HG03432 (cell line): ENCODE results near the gene USP6NL.
"Not testable (repeated sequence)": the region's sequence is repeated elsewhere in the genome, so short reads cannot be mapped to it uniquely, and the experiment has no call there.

Source experiments
- ATAC-seq: cut with Tn5 transposase; IDR thresholded peaks from one replicate; pipeline ENCODE4 v1.9.1; 2021; ENCODE audit warnings: mild to moderate bottlenecking, moderate library complexity; ENCODE audit not compliant: unreplicated experiment

USP6NL gene

DNA sequence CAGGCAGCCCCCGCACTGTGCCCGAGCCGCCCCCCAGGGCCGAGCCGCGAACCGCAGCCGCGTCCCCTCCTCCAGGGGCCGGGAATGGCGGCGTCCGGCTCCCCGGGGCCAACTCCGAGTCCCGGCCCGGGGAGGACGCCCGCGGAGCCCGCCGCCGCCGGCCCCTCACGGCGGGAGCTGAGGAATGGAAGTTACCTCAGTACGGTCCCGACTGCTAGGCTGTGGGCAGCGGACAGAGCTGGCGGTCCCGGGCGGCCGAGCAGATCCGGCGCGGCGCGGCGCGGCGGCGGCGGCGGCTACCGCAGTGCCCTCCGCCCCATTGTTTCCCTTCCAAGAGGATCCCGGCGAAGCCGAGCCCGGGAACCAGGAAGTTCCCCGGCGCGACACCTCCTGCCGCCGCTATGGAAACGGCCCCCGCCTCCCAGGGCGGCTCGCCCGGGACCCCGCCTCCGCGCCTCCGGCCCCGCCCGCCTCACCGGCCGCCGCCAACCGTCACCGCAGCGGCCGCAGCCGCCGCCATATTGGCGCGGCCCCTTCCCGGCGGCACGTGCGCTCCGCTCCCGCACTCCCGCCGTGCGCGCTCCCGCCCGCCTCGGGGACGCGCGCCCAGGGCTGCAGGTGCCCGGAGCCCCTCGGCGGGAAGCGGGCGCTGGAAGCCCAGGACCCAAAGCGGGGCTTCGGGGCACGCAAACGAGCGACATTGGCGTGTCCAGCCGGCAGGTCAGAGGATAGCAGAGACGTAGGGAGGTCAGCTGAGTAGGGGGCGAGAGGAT is at the start of gene USP6NL:
TSS of gene USP6NL (minus strand) at position 403 of the 773 bp plus-strand sequence. CDS start 14,016 bp downstream, outside the sequence.
- peak; percentile 63 for ATAC-seq

DNA sequence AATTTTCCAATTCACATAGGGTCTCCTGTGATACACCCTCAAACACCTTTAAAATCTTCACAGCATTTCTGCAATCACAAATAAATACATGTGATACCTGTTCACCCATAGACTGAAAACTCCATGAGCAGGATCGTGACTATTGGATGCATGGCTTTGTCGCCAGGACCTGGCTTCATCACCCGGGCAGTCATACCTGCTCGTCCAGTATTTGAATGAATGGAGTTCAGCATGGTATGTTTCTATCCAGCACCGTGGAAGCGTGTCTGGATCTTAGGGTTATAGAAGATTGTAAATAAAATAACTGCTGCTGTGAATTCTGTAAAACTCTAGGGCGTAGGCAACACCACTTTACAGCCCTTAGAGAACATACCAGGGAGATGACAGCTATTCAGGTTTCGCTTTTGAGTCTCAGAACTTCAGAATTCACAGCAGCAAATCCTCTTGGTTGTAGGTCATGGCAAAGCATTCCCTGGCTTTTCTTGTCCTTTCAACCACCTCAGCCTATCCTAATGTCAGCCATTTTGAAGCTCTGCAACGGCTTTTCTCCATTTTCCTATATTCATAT is 47.4 kb upstream of the USP6NL start:
- ATAC-seq = no peak

DNA sequence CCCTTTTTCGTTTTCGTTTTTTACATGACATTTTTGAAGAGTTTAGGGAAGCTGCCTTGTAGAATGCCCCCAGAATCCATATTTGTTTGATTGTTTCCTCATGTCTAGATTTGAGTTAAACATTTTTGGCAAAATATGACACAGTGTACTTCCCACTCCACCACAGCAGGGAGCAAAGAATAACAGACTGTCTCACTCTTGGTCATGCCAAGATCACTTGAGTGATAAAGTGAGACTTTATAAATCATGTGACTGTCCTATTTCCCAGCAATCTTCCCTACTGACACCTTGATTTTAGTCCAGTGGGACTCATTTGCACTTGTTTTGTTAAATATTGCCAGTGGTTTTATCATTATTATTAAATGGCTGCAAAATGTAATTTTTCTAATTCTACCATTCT is 44.4 kb upstream of the USP6NL start:
- ATAC-seq = no peak

DNA sequence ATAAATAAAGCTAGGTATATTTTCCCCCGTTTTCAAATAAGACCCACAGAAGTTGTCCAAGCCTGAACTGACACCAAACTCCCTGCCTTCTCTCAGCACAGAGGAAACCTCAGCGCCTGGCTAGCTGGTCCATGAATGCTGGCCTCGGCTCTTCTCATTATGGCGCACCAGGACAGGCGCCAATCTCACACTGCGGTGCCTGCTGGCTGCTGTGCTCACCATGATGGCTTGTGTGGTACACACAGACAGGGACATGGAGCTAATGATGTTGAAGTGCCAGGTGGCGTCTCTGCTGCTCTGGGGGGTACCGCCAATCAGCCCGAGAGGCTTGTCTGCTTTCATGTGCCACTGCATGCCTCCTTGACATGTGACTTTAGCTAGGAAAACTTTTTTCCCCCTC is 43.2 kb upstream of the USP6NL start:
- no peak for ATAC-seq

DNA sequence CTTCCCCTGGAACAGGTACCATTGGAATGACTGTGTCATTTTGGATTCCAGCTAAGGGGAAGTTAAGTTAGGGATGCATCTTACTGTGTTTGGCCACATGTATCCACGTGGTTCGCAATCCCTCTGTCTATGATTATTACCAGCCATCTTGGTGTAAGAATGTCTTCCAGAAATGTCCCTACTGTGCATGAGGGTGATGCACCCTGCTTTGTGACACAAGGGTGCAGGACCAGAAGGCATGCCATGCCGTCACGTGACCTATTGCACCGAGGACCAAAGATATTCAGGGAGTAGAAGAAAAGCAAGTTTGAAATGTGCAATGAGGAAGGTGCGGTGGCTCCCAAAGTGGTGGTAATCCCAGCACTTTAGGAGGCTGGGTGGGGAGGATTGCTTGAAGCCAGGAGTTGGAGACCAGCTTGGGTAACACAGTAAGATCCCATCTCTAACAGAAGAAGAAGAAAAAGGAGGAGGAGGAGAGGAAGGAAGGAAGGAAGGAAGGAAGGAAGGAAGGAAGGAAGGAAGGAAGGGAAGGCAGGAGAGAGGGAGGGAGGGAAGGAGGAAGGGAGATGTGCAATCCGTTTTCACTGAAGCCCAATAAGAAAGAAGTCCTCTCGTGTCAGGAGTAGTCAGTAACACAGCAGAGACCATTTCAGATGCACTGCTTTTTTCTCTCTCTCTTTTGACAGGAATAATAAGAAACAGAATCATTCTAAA is 42.5 kb upstream of the USP6NL start:
- ATAC-seq = no peak

DNA sequence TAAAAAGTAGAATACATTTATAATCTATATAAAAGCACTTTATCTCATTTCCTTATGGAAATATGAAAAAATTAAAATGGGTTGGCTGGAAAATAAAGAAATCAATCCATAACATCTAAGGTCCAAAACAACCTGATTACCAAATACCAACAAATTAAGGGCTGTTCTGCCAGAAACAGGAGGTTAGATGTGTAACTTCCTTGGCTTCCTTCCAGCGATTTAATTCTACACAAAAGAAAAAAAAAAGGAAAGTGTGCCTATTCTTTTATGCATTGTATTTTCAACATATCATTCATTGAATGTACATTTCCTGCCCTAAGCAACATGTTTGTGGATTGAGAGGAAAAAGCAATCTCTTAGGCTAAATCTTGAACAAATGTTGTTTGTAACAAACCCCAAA is 36.2 kb upstream of the USP6NL start:
- ATAC-seq = no peak

DNA sequence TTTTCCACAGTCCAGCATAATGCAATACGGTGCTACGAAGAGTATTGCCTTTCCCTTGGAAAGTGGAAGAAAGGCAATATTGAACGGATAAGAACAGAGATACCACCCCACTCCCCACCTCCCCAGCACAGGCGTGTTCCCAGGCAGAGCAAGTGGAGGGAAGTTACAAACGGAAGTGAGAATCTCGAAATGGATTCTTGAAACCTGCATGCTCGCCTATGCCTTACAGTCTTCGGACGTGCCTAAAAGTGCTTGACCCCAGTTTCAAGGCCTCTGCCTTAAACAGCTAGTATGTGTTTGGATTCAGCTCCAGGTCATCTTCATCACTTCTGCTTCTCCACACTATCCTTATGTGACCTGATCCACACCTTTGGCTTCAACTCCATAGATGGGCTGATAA is 35.0 kb upstream of the USP6NL start:
- ATAC-seq = no peak

DNA sequence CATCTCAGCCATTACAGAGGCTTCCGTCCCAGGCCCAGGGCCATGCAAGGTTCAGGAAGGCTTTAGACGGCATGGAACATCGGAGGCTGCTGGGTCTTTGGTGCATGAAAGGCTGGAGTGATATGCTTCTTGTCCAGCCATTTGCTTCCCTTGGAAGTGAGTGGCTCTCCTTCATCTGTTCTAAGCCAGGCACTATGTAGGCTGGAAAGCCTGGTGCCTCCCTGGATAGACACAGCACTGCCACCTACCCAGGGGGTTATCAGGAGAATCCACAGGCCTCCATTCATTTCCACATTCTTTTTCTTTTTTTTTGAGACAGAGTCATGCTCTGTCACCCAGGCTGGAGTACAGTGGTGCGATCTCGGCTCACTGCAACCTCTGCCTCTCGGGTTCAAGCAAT is 31.6 kb upstream of the USP6NL start:
- no peak for ATAC-seq

DNA sequence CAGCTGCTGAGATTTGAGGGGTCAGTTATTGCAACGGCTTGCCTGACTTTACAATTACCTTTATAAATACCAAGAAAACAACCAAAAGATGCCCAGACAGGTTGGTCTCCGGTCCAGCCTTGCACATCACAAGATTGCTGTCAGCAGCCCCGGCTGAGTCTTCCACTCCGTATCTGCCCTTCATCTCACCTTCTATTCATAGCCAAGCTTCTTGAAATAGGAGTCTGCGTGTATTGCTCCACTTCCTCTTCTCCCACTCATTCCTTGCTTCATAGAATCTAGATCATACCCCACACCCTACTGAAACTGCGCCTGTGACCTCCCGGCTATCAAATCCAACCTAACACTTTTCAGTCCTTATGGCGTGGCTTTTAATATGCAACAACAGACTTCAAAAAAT is 31.1 kb upstream of the USP6NL start:
- ATAC-seq = peak; percentile 49

DNA sequence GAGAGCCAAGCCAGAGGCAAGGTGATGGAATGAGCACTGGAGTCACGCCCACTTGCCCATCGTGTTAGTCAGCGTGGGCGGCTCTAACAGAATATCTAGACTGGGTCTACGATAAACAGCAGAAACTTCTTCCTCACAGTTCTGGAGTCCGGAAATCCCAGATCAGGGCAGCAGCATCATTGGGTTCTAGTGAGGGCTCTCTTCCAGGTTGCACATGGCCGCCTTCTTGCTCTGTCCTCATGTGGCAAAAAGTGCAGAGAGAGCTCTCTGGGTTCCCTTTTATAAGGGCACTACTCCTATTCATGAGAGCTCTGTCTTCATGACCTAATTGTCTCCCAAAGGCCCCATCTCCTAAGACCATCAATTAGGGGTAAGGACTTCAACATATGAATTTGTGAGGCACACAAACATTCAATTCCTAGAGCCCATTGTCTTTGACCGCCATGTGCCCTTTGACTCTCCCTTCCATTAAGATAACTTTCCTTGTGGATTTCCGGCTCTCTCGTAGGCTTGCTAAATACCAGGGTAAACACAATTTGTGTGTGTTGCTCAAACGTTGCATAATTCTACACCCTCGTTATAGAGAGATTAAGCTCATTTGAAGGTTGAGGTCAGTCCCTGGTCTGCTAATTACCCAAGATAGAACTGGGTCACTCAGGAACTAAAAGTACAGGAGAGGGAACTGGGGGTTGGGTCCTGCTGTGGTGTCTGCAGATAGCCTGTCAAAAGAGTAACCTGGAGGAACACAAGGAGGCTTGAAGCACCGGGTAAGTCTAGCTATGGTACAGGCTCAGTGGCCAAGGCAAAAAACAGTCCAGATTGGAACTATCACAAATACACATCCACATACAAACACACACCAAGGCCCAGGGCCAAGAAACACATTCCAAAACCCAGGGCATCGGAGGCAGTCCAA is 28.7 kb upstream of the USP6NL start:
- no peak for ATAC-seq

DNA sequence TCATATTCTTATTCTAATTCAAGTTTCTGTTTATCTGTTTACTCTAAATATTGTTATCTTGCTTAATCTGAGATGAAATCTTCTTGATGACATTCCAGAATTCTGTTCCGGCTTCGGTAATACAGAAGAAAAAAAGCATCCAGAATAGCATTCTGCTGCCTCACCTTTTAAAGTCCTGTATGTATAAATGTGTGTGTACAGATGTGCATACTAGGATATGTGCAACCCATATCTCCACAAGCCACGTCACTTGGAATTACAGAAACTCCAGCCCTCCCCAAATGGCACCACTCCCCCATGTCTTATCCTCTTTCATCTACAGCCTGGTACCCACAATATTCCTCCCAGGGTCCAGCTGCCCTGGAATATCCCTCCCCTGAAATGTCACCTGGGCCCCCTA is 27.9 kb upstream of the USP6NL start:
- no peak for ATAC-seq

DNA sequence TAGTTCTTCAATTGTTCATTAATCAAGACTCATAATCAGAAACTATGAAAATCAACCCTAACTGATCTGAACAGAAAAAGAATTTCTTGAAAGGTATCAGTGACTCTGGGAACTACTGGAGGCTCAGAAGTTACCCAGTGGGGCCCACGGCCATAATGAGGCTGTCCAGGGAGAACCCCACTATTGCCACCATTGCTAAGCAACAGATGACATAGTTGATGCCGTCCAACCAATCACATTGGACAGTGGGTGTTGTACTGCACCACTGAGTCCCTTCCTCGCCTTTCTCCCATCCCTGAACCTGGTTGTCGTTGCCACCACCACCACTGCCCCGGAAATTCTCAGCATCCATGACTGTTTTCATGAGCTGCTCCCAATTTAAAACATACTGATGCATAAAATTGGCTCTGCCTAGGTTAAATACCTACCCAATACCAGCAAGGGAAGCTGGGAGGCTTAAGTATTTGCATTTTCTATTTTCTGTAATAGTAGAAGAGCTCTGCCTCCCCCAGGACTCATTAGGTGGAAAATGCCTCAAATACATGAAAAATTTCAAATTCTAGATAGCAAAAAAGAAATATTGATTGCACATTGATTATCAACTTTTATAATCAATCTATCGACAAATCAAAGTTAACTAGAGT is 26.7 kb upstream of the USP6NL start:
- ATAC-seq = peak; percentile 79

DNA sequence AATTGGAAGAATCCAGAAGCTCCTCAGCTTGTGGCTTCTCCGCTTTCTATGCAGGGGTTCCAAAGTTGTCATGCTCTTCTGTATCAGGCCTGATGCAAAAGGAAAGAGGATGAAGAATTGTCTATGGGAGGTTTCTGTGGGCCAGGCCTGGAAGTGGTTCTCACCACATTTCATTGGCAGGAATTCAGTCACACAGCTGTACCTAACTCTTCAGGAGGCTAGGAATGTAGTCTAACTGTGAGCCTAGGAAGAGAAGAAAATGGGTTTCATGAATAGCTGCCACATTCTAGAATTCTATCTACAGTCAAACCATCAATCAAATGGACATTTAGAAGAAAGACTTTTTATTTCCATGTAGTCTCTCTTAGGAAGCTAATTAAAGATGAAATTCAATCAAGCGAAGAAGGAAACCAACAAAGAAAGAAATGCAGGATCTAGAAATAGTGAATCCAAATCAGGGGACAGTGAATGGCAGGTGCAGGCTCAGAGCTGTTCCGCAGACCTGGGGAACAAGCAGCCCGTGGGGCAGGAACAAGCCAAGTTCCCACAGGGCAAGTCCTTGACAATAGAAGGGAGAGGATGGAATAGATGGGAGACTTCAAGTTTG is 25.4 kb upstream of the USP6NL start:
- ATAC-seq = no peak

DNA sequence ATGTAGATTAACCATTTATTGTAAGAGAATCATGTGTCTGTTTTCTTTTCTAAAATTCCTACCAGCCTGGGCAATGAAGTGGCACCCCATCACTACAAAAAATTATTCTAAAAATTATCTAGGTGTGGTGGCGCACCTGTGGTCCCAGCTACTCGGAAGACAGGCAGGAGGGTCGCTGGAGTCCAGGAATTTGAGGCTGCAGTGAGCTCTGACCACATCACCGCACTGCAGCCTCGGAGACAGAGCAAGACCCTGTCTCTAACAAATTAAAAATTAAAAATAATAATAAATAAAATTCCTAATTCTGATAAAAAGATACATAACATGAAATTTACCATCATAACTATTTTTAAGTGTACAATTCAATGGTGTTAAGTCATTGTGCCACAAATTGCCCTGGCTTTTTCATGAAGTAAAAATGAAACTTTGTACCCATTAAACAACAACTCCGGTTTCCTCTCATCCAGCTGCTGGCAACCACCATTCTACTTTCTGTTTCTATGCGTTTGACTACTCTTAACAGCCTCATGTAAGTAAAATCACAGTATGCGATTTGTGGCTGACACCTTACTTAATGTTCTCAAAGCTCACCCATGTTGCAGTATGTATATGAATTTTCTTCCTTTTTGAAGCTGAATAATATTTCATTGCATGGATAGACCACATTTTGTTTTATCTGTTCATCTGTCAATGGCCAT is 20.6 kb upstream of the USP6NL start:
- ATAC-seq = peak; percentile 99

DNA sequence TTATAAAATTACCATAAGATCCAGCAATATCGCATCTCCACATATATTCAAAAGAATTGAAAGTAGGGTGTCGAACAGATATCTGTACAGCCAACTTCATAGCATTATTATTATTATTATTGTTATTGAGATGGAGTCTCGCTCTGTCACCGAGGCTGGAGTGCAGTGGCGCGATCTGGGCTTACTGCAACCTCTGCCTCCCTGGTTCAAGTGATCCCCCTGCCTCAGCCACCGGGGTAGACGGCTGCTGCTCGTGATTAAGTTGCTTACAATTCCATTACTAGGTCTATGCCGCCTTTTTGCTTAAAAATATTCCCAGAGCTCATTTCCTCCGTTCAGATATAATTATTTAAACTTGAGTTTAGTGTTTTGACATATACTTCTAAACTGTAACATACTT is 19.8 kb upstream of the USP6NL start:
- ATAC-seq = no peak

DNA sequence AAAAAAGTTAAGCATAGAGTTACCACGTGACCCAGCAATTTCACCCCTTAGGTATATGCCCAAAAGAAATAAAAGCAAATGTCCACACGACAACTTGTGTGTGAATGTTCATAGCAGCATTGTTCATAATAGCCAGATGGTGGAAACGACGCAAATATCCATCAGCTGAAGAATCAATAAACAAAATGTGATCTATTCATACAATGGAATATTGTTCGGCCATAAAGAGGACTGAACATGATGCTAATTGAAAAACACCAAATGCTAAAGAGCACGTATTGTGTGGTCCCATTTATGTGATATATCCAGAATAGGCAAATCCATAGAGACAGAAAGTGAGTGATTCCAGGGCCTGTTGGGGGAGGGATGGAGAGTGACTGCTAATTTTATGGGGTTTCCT is 18.3 kb upstream of the USP6NL start:
- no peak for ATAC-seq

DNA sequence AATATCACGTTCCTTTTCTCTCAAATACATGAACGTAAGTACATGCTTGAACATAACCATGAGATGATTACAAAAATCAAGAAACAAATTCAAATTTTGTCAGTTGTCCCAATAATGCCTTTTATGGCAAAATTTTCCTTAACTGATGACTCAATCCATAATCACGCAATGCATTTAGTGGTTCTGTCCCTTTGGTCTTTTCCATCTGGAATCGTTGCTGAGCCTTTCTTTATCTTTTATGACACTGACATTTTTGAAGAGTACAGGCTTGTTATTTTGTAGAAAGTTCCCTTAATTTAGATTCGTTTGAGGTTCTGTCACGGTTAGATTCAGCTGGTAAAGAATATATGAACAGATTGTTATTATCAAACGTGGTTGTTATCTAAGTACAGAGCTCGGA is 16.5 kb upstream of the USP6NL start:
- ATAC-seq = not testable (repeated sequence)

DNA sequence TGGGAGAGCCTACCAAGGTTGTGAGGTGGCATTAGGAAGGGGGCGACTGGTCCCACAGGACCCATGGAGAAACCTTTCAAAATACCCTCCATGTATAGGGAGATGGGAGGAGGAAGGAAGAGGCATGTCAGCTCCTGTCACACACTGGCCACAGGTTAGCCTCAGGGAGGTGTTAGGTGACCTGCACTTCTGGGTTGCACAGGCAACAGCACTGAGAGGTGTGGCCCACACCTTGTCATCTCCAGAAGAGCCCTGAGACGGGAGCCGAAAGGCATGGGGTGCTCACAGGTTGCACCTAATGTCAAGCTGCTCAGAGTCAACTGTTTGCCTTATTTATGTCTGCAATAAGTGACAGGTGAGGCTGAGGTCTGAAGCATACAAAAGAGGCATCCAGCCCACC is 14.6 kb upstream of the USP6NL start:
- no peak for ATAC-seq

DNA sequence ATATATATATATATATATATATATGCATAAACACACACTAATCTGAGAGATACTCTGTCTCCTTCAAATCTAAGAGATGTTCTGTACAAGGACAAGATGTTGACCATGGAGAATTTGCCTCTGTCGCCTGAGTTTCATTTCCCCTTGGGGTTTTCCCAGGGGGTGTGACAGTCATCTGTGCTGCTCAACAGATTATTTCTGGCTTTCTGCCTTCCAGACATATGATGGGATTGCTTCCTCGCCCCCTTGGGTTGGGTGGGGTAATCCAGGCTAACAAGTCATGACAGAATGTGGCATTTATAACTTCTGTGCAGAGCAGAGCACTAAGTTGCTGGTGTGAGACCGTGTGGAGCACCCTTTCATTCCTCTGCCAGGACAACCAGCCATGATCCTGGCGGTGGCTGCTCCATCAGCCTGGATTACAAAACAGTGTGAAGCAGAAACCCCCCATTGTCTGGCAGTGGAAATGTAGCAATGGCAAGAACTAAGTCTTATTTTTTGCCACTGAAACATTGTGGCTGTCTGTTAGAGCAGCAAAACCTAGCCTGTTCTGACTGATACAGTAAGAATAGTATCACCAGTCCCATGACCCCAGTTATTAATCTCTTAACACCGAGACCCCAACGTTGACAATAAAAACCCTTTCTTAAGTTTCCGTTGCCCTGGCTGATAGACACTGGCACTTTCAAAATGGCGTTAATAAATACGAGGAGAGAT is 13.7 kb upstream of the USP6NL start:
- peak; percentile 89 for ATAC-seq
